MG63 (cell line): ENCODE data around the gene MITF. TPM values are rescaled to one million over a fixed set of nuclear protein-coding genes. Genes with fewer than 3 reads are reported as not detected.

ENCODE experiments used
- DNase-seq: peaks from one replicate; pipeline ENCODE4 v3.0.0-alpha.2; 2020
- H3K27me3 ChIP-seq: fragments of 250-450 bp; sonication (Bioruptor Pico); 2 replicates; pipeline ENCODE4 v1.5.1; 2020; ENCODE audit warnings: mild to moderate bottlenecking, moderate library complexity
- H3K36me3 ChIP-seq: fragments of 250-450 bp; sonication (Bioruptor Pico); 2 replicates; pipeline ENCODE4 v1.5.1; 2020; ENCODE audit warnings: mild to moderate bottlenecking, moderate library complexity
- H3K4me3 ChIP-seq: fragments of 250-450 bp; sonication (Bioruptor Pico); 2 replicates; pipeline ENCODE4 v1.5.1; 2020; ENCODE audit warnings: mild to moderate bottlenecking, moderate library complexity
- H3K9me3 ChIP-seq: fragments of 250-450 bp; sonication (Bioruptor Pico); 2 replicates; pipeline ENCODE4 v1.5.1; 2020; ENCODE audit warnings: mild to moderate bottlenecking, moderate library complexity
- total RNA-seq: library from RNA; depleted of rRNA; stranded (reverse); fragments of >200 nt; shearing (Covaris generic); gene quantifications from 2 replicates; pipeline ENCODE4 v1.2.3, GENCODE V29; 2014; ENCODE audit warnings: low replicate concordance

Gene MITF
- total RNA-seq, 1 experiment from 2014 or later, result 4.7 TPM

DNA sequence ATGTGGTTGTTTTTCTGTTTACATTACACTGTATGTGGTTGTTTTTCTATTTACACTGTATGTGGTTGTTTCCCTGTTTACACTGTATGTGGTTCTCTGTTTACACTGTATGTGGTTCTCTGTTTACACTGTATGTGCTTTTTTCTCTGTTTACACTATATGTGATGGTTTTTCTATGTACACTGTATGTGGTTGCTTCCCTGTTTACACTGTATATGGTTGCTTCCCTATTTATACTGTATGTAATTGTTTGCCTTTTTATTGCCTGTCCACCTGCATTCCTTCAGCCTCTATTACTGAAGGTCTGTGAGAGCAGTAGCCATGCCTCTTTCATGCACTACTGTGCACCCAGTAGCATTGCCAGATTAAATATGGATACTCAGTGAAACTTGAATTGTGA, 94.3 kb downstream of the MITF start:
- no peaks in the 10 kb centered on the region for H3K36me3 ChIP-seq

DNA sequence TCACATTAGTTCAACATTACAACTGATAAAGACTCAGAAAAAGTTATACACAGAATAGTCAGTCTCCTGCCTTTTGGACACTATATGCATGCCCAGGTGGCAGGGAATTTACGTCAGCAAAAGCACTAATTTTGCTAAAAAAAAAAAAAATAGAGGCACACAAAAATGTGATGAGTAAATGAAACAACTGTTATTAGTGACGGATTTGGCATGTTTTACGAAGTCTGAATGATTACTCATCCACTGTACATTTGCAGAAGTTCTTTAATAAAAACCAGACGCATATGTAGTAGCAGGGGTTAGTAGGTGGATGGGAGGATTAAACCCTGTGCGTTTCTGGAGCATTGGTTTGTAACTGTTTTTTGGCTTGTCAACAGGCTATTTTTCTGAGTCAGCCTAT, 99.0 kb downstream of the MITF start:
- peak overlapping the region; percentile 6; the same call in 1 of the 2 replicates for H3K4me3 ChIP-seq
- H3K36me3 ChIP-seq, result no peaks in the 10 kb centered on the region
- DNase-seq, result peak; percentile 6
- H3K27me3 ChIP-seq, result no peaks in the 10 kb centered on the region
- peaks cover 8% of the 10 kb centered on the region; the same call in 1 of the 2 replicates for H3K9me3 ChIP-seq

More for the DNA sequence above, 94.3 kb downstream of the MITF start:
- no peak overlapping the region for H3K4me3 ChIP-seq
- H3K27me3 ChIP-seq, result no peaks in the 10 kb centered on the region
- no peak for DNase-seq
- peaks cover 8% of the 10 kb centered on the region; the same call in 1 of the 2 replicates for H3K9me3 ChIP-seq

DNA sequence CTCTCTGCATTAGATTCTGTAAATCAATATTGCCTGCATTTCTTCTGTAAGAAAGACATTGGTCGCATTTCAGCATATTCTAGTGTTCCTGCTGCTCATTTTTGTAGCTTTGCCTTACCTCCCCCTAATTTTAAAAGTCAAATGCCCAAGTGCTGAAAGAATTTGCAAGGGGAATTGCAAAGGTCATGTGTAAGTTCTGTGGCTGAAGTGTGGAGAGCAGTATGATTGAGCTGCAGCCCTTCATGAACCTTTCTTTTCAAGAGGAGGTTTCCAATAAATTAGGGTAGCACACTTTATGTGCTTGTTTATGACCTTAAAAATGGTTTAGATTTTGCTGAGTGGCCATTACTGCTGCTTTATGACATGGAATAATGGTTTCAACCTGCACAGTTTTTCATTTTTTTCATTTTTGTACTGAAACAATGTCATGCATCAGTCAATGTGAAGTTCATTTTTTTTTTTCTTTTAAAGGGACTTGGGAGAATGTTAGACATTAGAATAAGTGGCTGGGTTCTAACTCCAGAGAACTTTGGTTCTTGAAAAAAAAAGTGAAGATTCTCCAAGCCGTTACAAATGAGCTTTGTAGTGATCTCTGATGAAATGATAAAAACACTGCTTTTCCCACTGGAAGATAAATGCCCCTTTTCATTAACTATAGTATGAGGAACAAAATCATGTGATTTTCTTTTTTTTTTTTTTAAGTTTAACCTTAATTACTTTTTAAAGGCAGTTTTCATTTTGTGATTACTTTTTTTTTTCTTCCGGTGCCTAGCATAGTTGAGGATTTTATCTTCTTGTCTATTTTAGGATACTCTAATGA, 99.6 kb downstream of the MITF start:
- Histone ChIP-seq H3K9me3 (peaks cover 8% of the 10 kb centered on the region; the same call in 1 of the 2 replicates), H3K4me3 (0 out of 2 replicates have a peak overlapping the region, but pooled peaks have one; percentile 6), H3K36me3 (no peaks in the 10 kb centered on the region), H3K27me3 (no peaks in the 10 kb centered on the region)
- DNase-seq, result no peak

DNA sequence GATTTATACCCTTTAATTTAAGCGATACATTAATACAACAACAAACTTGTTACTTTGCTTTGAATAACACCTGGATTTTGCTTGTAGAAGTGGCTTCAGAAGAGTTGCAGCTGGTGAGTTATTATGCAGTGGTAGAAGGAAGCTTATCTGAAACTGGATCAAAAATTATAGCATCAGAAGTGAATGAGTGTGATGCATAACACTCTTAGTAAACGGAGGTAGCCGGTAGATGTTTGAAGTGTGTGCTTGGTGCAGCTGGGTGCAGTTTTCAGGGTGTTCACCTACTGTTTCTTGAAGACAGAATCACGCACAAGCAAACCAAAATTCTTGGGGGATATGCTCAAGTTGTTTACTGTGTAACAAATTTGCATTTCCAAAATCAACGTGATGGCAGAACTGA, 103.1 kb downstream of the MITF start:
- no peak for DNase-seq
- Histone ChIP-seq H3K27me3 (no peaks in the 10 kb centered on the region), H3K9me3 (no peaks in the 10 kb centered on the region), H3K36me3 (no peaks in the 10 kb centered on the region), H3K4me3 (no peak overlapping the region)

DNA sequence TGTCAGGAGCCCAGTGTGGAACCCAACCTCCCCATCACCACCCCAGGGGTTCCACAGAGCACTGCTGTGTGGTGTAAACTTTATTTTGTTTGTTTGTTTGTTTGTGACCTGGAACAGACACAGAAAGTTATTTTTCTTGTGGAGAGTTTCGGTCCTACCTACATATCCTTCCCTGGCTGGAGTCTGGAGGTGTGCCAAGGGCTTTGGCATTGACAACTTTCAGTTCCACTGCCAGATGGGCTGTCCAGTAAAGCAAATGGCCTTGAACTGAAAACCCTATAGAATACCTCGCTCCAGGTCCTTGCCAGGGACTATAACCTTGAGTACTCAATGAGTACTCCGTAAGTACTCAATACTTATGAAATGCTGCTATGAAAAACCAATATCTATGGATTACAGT, 103.5 kb downstream of the MITF start:
- H3K27me3 ChIP-seq, result no peaks in the 10 kb centered on the region
- no peak for DNase-seq
- no peak overlapping the region for H3K4me3 ChIP-seq
- no peaks in the 10 kb centered on the region for H3K9me3 ChIP-seq
- no peaks in the 10 kb centered on the region for H3K36me3 ChIP-seq

DNA sequence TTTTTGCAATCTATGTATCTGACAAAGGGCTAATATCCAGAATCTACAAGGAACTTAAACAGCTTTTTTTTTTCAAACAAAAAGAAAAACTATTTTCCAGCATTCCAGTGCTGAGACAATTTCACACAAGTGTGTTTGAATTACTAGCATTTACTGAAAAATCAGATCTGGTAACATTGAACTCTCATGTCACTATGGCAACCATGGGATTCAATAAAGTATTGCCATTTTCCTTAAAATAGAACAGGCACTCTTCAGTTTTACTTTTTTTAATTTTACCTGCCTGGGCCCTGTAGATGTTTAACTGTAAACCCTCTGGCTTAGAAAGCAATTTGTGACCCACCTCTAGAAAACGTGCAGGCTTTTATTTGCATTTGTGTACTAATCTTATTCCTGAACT, 105.4 kb downstream of the MITF start:
- DNase-seq, result no peak
- H3K4me3 ChIP-seq, result no peak overlapping the region
- H3K9me3 ChIP-seq, result no peaks in the 10 kb centered on the region
- H3K27me3 ChIP-seq, result no peaks in the 10 kb centered on the region
- no peaks in the 10 kb centered on the region for H3K36me3 ChIP-seq

DNA sequence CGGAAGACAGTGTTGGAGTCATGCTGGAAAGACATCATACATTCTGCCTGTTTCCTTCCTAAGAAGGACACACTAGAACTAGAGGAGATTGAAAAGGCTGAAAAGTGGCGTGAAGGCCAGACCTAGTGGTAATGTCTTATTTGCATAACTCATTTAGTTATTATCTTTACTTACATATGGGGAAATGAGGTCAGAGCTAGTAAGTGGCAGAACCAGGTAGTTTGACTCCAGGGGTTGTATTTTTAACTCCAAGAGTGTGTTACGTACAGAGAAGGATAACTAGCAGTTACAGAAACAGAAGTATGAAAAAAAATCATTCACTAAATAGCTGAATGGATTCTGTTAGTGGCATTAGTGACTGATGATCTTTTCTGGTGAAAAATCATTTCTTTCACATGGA, 108.0 kb downstream of the MITF start:
- no peak overlapping the region for H3K4me3 ChIP-seq
- H3K36me3 ChIP-seq, result no peaks in the 10 kb centered on the region
- H3K27me3 ChIP-seq, result no peaks in the 10 kb centered on the region
- no peak for DNase-seq
- no peaks in the 10 kb centered on the region for H3K9me3 ChIP-seq

DNA sequence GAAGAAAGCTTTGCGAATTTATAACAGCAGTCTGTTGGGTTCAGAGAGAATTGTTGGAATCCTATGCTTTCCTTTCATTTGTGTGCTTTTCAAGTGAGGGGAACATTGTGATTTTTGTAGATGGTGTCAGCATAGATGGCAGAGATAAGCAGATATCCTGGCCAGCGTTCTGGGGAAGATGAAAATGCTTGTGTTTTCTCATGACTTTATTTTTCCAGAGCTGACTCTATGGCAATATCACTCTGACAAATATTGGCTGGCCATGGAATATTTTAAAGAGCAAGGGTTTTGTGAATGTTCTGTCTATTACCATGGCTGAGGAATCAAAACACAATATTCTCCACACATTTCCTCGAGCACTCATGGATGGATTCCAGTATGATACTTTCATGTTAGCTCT, 108.8 kb downstream of the MITF start:
- no peaks in the 10 kb centered on the region for H3K27me3 ChIP-seq
- no peaks in the 10 kb centered on the region for H3K9me3 ChIP-seq
- no peaks in the 10 kb centered on the region for H3K36me3 ChIP-seq
- no peak overlapping the region for H3K4me3 ChIP-seq
- no peak for DNase-seq

DNA sequence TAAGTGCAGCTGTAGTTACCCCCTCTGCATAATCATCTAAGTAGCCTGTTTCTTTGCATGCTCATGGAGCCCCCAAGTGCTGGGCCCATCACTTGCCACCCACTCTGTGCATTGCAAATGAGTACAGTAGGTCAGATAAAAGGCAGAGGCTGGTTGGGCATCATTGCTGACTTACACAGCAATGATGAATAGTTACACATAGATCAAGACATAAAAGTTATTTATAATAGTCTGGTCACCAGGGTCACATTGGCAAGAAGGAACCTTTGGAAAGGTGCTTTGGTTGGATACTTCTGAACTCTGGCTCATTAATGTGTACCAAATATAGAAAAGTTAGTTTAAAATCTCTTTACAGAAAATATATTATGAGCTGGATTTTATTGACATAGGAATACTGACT, 111.6 kb downstream of the MITF start:
- H3K27me3 ChIP-seq, result no peaks in the 10 kb centered on the region
- H3K9me3 ChIP-seq, result no peaks in the 10 kb centered on the region
- DNase-seq, result no peak
- no peaks in the 10 kb centered on the region for H3K36me3 ChIP-seq
- H3K4me3 ChIP-seq, result no peak overlapping the region

DNA sequence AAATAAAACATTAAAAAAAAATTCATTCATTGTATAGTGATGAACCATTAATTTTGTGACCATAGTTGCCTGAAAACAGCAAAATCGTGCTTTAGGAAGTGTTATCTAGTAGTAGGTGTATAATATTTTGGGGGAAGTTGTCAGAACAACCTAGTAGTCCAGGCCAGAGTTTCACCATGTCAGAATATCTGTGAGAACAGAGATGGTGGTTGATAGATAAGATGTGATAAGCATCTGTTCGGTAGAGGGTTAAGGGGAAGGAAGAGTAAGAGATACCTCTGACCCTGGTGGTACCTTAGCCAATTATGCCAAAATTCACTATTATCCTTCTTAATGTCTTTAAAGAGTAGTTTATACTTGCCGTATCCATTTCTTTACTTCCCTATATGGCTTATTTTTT, 113.8 kb downstream of the MITF start:
- no peaks in the 10 kb centered on the region for H3K27me3 ChIP-seq
- no peaks in the 10 kb centered on the region for H3K36me3 ChIP-seq
- H3K4me3 ChIP-seq, result no peak overlapping the region
- no peak for DNase-seq
- no peaks in the 10 kb centered on the region for H3K9me3 ChIP-seq

DNA sequence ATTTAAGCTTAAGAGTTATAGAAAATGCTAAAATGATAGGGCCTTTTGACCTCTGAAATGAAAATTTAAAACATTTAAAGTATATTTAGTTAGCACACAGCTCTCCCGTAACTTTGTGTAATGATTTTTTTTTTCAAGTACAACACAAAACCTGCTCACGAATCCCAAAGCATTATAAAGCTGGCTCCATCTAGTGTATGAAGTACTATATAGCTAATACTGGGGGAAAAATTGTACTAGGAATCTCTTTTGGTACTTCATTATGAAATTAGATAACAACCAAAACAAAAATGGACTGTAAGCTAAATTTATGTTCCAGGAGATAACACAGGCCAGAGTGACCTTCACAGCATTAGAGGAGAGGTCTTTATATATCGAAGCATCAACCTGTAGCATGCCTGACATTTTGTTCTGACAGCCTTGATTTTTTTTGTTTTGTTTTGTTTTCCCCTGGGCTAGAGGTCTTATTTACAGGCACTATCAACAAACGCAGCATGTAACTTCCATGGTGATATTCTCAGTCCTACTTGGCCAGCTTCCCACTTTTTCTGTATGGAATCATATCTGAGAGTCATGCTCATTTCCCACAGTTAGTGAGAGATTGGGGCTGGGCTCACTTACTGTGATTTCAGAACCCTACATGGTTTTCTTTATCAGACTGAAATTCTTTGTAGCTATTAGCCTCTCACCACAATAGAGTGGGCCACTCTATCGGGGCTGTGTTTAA, 116.3 kb downstream of the MITF start:
- Histone ChIP-seq H3K9me3 (no peaks in the 10 kb centered on the region), H3K27me3 (no peaks in the 10 kb centered on the region), H3K36me3 (no peaks in the 10 kb centered on the region), H3K4me3 (no peak overlapping the region)
- no peak for DNase-seq

DNA sequence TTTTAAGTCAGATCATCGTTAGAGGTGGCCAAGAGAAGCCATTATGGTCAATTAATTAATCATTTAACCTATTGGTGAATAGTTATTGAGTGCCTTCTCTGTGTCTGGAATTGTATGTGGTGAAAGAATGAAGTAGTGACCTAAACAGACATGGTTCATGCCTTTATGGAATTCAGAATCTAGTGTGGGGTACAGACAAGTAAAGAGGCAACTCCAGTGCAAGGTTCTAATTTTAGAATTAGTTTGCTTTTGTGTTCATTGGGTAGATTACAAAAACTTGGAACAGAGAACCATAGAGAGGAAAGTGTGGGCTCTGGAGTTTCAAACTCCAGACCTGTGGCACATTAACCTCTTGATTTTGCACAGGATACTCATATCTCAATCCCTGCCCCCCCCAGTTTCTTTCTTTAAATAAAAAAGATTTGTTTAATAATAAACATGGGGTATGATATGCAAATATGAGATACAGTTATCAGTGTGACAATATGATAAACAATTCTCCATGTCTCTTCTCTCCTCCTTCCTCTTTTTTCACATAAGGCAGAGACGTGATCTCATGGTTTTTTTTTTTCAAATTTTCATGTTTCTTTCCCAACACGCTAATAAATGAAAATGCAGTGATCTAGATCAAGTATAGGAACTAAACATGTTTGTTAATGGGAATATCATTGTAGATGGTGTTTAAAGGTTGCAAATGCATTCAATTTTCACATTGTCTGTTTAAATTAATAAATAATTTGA, 117.9 kb downstream of the MITF start:
- no peaks in the 10 kb centered on the region for H3K36me3 ChIP-seq
- no peak for DNase-seq
- no peak overlapping the region for H3K4me3 ChIP-seq
- no peaks in the 10 kb centered on the region for H3K9me3 ChIP-seq
- H3K27me3 ChIP-seq, result no peaks in the 10 kb centered on the region

DNA sequence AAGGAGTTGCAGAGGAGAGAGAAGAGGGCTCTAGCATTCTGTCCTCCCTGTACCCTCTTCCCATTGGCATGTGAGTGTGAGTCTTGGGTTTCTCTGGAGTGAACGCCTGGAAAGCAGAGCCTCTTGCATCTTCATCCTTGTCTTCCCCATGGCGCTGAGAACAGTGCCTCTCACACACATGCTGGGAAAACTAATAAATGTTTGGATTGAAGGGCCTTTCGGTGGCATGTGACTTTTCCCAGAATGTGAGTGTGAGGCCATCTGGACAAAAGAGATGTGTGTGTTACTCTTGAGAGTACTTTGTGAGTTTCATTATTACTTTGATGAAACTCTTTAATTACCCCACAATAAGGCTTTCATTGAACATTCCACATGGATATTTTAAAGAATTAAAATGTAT, 122.3 kb downstream of the MITF start:
- DNase-seq, result no peak
- Histone ChIP-seq H3K9me3 (no peaks in the 10 kb centered on the region), H3K36me3 (no peaks in the 10 kb centered on the region), H3K4me3 (no peak overlapping the region), H3K27me3 (no peaks in the 10 kb centered on the region)

DNA sequence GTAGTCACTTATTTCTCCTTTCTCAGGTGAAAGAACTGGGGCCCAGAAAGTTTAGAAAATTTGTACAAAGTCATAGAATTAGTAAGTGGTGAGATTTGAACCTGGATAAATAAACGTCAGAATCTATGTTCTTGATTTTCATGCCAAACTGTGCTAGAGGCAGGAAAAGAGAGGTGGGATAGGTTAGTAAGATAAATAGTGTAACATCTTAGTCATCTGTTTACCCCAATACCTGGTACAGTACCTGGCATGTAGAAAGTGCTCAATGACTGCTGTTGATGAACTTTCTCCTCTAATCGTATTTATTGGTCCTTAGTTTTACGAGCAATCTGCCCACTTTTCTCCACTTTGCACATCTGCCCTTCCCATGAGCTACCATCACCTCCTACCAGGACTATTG, 124.9 kb downstream of the MITF start:
- DNase-seq, result no peak
- Histone ChIP-seq H3K27me3 (no peaks in the 10 kb centered on the region), H3K9me3 (no peaks in the 10 kb centered on the region), H3K4me3 (no peak overlapping the region), H3K36me3 (no peaks in the 10 kb centered on the region)

DNA sequence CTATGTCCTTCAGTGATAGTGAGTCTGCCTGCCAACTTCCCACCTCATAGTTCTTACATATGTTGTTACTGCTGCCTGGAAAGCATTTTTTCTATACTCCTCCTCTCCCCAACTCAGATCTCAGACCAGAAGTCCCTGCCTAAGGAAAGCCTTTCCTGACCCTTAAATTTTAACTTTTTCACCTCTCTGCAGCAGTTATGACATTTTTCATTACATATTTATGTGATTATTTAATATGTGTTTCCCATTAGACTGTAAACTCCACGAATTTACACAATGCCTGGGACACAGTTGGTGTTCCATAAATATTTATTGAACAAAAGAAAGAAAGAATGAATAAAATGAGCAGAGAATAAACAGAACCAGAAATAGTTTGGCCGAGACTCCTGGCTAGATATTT, 125.5 kb downstream of the MITF start:
- no peaks in the 10 kb centered on the region for H3K36me3 ChIP-seq
- DNase-seq, result no peak
- no peak overlapping the region for H3K4me3 ChIP-seq
- no peaks in the 10 kb centered on the region for H3K9me3 ChIP-seq
- H3K27me3 ChIP-seq, result no peaks in the 10 kb centered on the region

DNA sequence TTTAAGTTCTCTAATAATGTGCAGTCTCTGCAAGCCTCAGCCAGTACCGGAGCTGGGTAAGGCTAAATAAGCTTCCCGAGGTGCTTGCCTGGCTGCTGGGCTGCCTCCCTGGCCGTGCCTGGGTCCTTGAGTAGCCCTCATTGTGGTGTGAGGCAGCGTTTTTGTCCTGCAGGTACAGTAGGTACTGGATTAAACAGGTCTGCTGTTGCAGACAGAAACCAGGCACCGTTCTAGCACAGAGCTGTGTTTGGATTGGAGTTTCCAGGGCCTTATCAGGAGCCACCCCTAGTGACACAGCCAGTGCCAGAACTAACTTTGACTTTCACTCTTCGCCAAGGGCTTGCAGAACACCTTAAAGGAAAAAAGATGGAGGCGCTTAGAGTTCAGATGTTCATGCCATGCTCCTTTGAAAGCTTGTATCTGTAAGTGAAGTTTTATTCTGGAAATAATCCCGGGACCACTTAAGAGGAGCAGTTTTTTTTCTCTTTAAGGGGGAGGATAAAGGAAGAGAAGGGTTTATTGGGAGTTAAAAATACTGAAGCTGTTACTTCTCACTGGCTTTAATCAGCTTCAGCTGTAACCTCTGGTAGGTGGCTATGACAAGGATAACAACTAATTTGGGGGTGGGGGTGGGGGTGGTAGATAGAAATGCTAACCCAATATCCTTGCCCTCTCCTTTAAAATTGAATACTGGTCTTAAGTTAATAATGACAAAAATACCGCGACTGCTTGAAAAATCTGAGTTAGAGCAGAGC, 126.8 kb downstream of the MITF start:
- H3K9me3 ChIP-seq, result no peaks in the 10 kb centered on the region
- no peaks in the 10 kb centered on the region for H3K27me3 ChIP-seq
- H3K36me3 ChIP-seq, result no peaks in the 10 kb centered on the region
- H3K4me3 ChIP-seq, result no peak overlapping the region
- no peak for DNase-seq
